Measurements from ENCODE around the gene EVI5L.

Gene EVI5L

DNA sequence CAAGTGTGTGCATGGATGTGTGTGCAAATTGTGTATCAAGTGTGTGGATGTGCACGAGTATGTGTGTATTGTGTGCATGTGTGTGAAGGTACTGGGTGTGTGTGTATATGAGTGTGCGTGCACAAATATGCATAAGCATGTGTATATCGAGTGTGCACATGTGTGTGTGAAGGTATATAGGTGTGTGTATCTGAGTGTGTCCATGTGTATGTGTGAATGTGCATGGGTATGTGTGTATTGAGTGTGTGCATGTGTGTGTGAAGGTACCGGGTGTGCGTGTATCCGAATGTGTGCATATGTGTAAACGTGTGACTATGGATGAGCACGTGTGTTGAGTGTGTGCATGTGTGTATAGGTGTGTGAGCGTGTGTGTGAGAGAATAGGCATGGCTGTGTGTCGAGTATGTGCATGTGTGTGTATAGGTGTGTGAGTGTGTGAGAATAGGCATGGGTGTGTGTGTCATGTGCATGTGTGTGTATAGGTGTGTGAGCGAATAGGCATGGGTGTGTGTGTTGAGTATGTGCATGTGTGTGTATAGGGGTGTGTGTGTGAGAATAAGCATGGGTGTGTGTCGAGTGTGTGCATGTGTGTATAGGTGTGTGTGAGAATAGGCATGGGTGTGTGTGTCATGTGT, 12.8 kb downstream of the EVI5L start:
- no peak overlapping the region for H3K4me3 ChIP-seq (ENCODE audit: low read depth, low read length)
- DNase-seq (ENCODE audit: low read depth, low spot score) = no peak
- in situ Hi-C loops (cut with HindIII; ENCODE audit: low sequenced_read_pairs) = no loop called here
- TF ChIP-seq, protein P1, sequence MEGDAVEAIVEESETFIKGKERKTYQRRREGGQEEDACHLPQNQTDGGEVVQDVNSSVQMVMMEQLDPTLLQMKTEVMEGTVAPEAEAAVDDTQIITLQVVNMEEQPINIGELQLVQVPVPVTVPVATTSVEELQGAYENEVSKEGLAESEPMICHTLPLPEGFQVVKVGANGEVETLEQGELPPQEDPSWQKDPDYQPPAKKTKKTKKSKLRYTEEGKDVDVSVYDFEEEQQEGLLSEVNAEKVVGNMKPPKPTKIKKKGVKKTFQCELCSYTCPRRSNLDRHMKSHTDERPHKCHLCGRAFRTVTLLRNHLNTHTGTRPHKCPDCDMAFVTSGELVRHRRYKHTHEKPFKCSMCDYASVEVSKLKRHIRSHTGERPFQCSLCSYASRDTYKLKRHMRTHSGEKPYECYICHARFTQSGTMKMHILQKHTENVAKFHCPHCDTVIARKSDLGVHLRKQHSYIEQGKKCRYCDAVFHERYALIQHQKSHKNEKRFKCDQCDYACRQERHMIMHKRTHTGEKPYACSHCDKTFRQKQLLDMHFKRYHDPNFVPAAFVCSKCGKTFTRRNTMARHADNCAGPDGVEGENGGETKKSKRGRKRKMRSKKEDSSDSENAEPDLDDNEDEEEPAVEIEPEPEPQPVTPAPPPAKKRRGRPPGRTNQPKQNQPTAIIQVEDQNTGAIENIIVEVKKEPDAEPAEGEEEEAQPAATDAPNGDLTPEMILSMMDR (IDR thresholded peaks at IDR 0.05; ENCODE audit: low read depth, low read length) = no peak

DNA sequence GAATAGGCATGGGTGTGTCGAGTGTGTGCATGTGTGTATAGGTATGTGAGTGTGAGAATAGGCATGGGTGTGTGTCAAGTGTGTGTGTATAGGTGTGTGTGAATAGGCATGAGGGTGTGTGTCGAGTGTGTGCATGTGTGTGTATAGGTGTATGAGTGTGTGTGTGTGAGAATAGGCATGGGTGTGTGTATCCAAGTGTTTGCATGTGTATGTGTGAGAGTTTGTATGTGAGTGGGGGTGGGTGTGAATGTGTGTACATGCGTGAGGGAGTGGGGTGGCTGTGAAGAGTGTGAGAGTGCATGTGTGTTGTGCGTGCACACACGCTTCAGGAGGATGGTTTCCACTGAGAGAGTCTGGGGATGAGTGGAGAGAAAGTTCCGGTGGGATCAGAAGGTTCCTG, 13.5 kb downstream of the EVI5L start:
- H3K4me3 ChIP-seq (ENCODE audit: low read depth, low read length) = no peak overlapping the region
- no peak for DNase-seq (ENCODE audit: low read depth, low spot score)
- TF ChIP-seq, protein P1 (IDR thresholded peaks at IDR 0.05; ENCODE audit: low read depth, low read length) = no peak
- in situ Hi-C loops (cut with HindIII; ENCODE audit: low sequenced_read_pairs) = no loop called here

DNA sequence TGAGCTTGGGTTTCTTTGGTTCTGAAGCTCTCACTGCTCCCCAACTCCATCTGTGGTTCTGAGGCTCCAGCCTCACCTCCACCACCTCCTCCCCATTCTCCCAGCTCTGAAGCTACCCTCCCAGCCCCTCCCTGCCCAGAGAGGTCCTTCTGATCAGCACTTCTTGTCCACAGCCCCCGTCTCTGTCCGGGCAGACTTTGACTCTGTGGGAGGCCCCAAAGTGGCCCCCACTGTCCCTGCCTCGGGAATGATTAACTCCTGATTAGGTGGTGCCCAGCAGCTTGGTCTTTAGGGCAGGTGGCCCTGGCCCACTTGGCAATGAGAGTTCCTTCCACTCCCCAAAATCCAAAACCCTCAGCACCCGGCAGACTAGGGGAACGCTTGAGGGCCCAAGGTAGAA, 14.4 kb downstream of the EVI5L start:
- no peak overlapping the region for H3K4me3 ChIP-seq (ENCODE audit: low read depth, low read length)
- in situ Hi-C loops (cut with HindIII; ENCODE audit: low sequenced_read_pairs) = no loop called here
- TF ChIP-seq, protein P1 (IDR thresholded peaks at IDR 0.05; ENCODE audit: low read depth, low read length) = no peak
- no peak for DNase-seq (ENCODE audit: low read depth, low spot score)

DNA sequence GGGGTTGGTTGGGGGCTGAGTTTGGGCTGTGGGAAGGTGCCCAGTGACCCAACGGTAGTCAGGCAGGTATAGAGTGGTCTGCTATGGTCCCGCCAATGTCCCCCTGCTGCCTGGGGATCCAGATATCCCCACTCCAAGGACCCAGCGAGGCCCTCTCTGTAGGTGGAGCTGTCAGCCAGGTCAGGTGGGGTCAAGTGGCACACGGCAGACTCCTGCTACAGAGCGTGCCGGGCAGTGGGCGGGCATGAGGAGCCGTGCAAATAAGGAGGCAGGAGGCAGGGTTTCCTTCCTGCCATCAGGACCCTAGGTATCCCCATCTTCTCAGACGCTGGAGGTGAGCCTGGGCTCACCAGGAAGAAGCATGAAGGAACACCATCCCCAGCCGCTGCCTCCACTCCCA, 14.9 kb downstream of the EVI5L start:
- TF ChIP-seq, protein P1 (IDR thresholded peaks at IDR 0.05; ENCODE audit: low read depth, low read length) = no peak
- no peak for DNase-seq (ENCODE audit: low read depth, low spot score)
- in situ Hi-C loops (cut with HindIII; ENCODE audit: low sequenced_read_pairs) = no loop called here

DNA sequence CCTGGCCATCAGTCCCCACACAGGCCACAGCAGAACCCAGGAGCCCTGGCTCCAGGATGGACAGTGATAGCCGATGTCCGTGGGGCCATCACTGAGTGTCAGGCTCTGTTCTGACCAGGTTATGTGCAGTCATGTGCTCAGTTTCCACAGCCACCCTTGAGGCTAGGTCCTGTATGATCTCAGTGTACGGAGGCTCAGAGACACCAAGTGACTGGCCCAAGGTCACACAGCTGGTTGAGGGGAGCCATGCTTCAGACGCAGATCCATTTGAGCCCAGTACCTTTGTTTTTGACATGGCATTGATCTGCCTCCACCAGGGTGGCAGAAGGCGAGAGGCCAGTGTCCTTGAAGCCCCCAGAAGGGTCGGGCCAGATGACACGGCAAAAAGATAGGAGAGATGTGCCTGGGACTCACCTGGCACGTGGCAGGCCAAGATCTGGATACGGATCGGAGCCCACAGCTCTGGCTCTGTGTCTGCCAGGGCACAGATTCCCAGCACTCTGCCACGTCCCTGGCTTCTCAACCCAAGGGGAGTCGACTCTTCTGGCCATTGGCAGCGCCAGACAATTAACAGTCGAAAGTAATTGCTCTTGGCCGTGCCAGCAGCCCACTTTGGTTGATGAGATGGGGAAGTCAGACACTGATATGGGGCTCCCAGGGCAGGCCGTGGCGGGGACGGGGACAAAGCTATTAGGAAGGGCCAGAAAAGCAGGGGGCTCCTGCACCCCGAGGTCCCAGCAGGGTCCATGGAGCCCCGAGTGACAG, 15.6 kb downstream of the EVI5L start:
- TF ChIP-seq, protein P1 (IDR thresholded peaks at IDR 0.05; ENCODE audit: low read depth, low read length) = no peak
- DNase-seq (ENCODE audit: low read depth, low spot score) = no peak
- in situ Hi-C loops (cut with HindIII; ENCODE audit: low sequenced_read_pairs) = no loop called here

More for the DNA sequence above, 14.9 kb downstream of the EVI5L start:
- H3K4me3 ChIP-seq (ENCODE audit: low read depth, low read length) = no peak overlapping the region

DNA sequence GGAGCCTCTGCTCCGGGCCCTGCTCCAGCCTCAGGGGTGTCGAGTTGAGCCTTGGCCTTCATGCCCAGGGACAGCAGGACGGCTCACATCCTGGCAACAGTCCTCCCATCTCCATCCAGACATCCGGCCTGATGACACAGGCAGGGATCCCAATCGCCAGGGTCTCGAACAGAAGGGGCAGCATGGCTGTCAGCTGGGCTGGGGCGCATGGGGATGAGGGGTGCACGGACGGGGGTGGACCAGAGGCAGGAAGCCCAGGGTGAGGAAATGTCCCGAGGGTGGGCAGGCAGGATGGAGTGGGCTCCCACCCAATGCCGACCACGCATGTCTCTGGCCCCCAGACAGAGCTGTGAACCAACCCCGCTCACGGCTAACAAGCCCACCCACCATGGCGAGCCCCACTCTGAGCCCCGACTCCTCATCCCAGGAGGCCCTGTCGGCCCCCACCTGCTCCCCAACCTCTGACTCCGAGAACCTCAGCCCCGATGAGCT, 16.2 kb downstream of the EVI5L start:
- H3K4me3 ChIP-seq (ENCODE audit: low read depth, low read length) = no peak overlapping the region
- in situ Hi-C loops (cut with HindIII; ENCODE audit: low sequenced_read_pairs) = no loop called here
- TF ChIP-seq, protein P1 (IDR thresholded peaks at IDR 0.05; ENCODE audit: low read depth, low read length) = no peak
- DNase-seq (ENCODE audit: low read depth, low spot score) = no peak

More for the DNA sequence above, 15.6 kb downstream of the EVI5L start:
- no peak overlapping the region for H3K4me3 ChIP-seq (ENCODE audit: low read depth, low read length)
